SK-N-SH treated with all-trans-retinoic acid at 6 μM for 48 hours (cell line): ENCODE measurements around the gene PAQR8.
"Not testable (repeated sequence)": the region's sequence is repeated elsewhere in the genome, so short reads cannot be mapped to it uniquely, and the experiment has no call there.

Experiments
- ARNTL ChIP-seq: fragments of 450-650 bp; formaldehyde crosslinking; IDR thresholded peaks from 2 replicates; pipeline ENCODE4 v1.5.0; 2020; ENCODE audit warnings: low read depth, mild to moderate bottlenecking, moderate library complexity, borderline replicate concordance
- BACH2 ChIP-seq: fragments of 250-450 bp; sonication (Bioruptor Pico); IDR thresholded peaks from 2 replicates; pipeline ENCODE4 v1.9.0; 2021; ENCODE audit warnings: mild to moderate bottlenecking, borderline replicate concordance
- ESRRG ChIP-seq: fragments of 250-450 bp; sonication (Bioruptor Pico); IDR thresholded peaks from 2 replicates; pipeline ENCODE4 v1.6.1; 2021; ENCODE audit warnings: mild to moderate bottlenecking
- GLIS3 ChIP-seq: fragments of 250-450 bp; sonication (Bioruptor Pico); IDR thresholded peaks from 2 replicates; pipeline ENCODE4 v1.5.0; 2020; ENCODE audit warnings: mild to moderate bottlenecking, moderate library complexity
- ISL1 ChIP-seq: fragments of 250-450 bp; sonication (Bioruptor Pico); IDR thresholded peaks from 2 replicates; pipeline ENCODE4 v2.1.2; 2022; ENCODE audit warnings: mild to moderate bottlenecking, moderate library complexity
- OSR1 ChIP-seq: fragments of 250-450 bp; sonication (Bioruptor Pico); IDR thresholded peaks from 2 replicates; pipeline ENCODE4 v1.8.0; 2022; ENCODE audit warnings: moderate library complexity, mild to moderate bottlenecking, inconsistent platforms
- PATZ1 ChIP-seq: fragments of 250-450 bp; sonication (Bioruptor Pico); IDR thresholded peaks from 2 replicates; pipeline ENCODE4 v1.8.0; 2020; ENCODE audit warnings: mild to moderate bottlenecking, moderate library complexity, borderline replicate concordance
- RARB ChIP-seq: fragments of 250-450 bp; sonication (Bioruptor Pico); IDR thresholded peaks from 2 replicates; pipeline ENCODE4 v1.8.0; 2021; ENCODE audit warnings: mild to moderate bottlenecking, moderate library complexity
- ZC3H10 ChIP-seq: fragments of 250-450 bp; sonication (Bioruptor Pico); IDR thresholded peaks from 2 replicates; pipeline ENCODE4 v1.5.1; 2021; ENCODE audit warnings: mild to moderate bottlenecking, moderate library complexity
- ZFP3 ChIP-seq: fragments of 250-450 bp; sonication (Bioruptor Pico); IDR thresholded peaks from 2 replicates; pipeline ENCODE4 v1.5.0; 2020; ENCODE audit warnings: mild to moderate bottlenecking, moderate library complexity
- ZFP30 ChIP-seq: fragments of 450-650 bp; formaldehyde crosslinking; IDR thresholded peaks from 2 replicates; pipeline ENCODE4 v1.5.0; 2022; ENCODE audit warnings: mild to moderate bottlenecking, moderate library complexity
- ZNF565 ChIP-seq: fragments of 450-650 bp; formaldehyde crosslinking; conservative IDR thresholded peaks from 2 replicates; pipeline ENCODE4 v1.5.0; 2020; ENCODE audit warnings: low read depth, mild to moderate bottlenecking, moderate library complexity
- TF ChIP-seq, protein P1 (sequence below): fragments of 250-450 bp; sonication (Bioruptor Pico); IDR thresholded peaks from 2 replicates; pipeline ENCODE4 v1.5.0; 2020; ENCODE audit warnings: mild to moderate bottlenecking, moderate library complexity

DNA sequence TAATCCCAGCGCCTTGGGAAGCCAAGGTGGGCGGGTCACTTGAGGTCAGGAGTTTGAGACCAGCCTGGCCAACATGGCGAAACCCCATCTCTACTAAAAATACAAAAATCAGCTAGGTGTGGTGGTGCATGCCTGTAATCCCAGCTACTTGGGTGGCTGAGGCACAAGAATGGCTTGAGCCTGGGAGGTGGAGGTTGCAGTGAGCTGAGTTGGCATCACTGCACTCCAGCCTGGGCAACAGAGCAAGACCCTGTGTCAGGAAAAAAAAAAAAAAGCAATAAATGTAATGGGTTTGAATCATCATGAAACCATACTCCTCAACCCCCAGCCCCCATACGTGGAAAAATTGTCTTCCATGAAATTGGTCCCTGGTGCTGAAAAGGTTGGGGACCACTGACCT lies 26.2 kb downstream of the PAQR8 start:
- TF ChIP-seq BACH2 (CRISPR knock-in tag); ZNF565 (CRISPR knock-in tag); PATZ1 (CRISPR knock-in tag); RARB (CRISPR knock-in tag); ARNTL (CRISPR knock-in tag); GLIS3; ESRRG (CRISPR knock-in tag); OSR1 (CRISPR knock-in tag); ISL1 (CRISPR knock-in tag); ZFP30 (CRISPR knock-in tag); ZFP3; ZC3H10 (CRISPR knock-in tag): not testable (repeated sequence)
- TF ChIP-seq, protein P1, sequence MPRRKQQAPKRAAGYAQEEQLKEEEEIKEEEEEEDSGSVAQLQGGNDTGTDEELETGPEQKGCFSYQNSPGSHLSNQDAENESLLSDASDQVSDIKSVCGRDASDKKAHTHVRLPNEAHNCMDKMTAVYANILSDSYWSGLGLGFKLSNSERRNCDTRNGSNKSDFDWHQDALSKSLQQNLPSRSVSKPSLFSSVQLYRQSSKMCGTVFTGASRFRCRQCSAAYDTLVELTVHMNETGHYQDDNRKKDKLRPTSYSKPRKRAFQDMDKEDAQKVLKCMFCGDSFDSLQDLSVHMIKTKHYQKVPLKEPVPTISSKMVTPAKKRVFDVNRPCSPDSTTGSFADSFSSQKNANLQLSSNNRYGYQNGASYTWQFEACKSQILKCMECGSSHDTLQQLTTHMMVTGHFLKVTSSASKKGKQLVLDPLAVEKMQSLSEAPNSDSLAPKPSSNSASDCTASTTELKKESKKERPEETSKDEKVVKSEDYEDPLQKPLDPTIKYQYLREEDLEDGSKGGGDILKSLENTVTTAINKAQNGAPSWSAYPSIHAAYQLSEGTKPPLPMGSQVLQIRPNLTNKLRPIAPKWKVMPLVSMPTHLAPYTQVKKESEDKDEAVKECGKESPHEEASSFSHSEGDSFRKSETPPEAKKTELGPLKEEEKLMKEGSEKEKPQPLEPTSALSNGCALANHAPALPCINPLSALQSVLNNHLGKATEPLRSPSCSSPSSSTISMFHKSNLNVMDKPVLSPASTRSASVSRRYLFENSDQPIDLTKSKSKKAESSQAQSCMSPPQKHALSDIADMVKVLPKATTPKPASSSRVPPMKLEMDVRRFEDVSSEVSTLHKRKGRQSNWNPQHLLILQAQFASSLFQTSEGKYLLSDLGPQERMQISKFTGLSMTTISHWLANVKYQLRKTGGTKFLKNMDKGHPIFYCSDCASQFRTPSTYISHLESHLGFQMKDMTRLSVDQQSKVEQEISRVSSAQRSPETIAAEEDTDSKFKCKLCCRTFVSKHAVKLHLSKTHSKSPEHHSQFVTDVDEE (CRISPR knock-in tag): not testable (repeated sequence)
